22Rv1 (cell line): ENCODE data around the gene OR2W1.

Experiments
- ZFX ChIP-seq: fragments of 450-650 bp; IDR thresholded peaks from 2 replicates; pipeline ENCODE4 v1.6.1; 2017; ENCODE audit warnings: antibody characterized with exemption, borderline replicate concordance
- TF ChIP-seq, protein P1 (sequence below): fragments of 450-650 bp; IDR thresholded peaks from 2 replicates; pipeline ENCODE4 v1.5.1; 2017; ENCODE audit warnings: mild to moderate bottlenecking

DNA sequence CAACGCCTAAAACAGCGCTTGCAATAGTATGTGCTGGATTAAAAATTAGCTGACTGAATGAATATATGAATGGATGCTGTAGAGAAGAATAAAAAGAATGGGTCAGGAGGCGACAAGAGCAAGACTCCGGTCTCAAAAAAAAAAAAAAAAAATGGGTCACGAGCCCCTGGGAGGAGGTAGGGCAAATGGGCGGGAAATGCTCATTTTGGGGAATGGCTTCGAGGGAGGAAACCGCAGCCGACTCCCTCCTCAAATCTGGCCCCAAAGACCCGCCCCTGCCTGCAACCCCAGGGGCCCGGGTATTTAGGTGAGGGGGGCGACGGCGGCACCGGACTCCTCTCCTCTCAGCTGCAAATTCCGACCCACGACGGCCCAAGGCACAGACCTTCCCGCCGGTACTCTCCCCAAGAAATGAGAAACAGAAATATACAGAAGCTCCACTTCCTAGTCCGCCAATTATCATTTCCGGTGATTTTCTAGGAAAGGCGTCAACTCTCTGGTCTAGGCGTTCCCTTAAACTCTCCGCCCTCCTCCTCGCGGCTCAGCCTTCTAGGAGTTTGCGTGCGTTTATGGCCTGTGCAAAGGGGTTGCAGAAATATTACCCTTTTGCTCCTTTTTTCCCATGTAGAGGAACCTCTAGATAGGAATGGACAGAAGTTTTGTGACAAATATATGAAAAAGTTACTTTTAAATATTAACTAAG is 39.6 kb downstream of the OR2W1 start, which contains the start of gene ZNF311:
- TF ChIP-seq, protein P1, sequence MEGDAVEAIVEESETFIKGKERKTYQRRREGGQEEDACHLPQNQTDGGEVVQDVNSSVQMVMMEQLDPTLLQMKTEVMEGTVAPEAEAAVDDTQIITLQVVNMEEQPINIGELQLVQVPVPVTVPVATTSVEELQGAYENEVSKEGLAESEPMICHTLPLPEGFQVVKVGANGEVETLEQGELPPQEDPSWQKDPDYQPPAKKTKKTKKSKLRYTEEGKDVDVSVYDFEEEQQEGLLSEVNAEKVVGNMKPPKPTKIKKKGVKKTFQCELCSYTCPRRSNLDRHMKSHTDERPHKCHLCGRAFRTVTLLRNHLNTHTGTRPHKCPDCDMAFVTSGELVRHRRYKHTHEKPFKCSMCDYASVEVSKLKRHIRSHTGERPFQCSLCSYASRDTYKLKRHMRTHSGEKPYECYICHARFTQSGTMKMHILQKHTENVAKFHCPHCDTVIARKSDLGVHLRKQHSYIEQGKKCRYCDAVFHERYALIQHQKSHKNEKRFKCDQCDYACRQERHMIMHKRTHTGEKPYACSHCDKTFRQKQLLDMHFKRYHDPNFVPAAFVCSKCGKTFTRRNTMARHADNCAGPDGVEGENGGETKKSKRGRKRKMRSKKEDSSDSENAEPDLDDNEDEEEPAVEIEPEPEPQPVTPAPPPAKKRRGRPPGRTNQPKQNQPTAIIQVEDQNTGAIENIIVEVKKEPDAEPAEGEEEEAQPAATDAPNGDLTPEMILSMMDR: no peak
- no peak for TF ChIP-seq ZFX
